Trophoblast cell (in vitro differentiated cells and primary cell): Measurements from ENCODE around the gene DESI2.
A peak's percentile ranks its signal among the peaks of the same experiment; 100 is the strongest.

ENCODE experiments used
- DNase-seq, 2 donors: peaks; one replicate each; pipeline ENCODE4 v3.0.0-alpha.2; 2016
- H2AFZ ChIP-seq: 2 replicates; pipeline ENCODE4 v1.6.1; 2013; ENCODE audit warnings: low read length, moderate library complexity, mild to moderate bottlenecking; ENCODE audit not compliant: insufficient read depth, poor library complexity
- H2AK5ac ChIP-seq: 2 replicates; pipeline ENCODE4 v1.6.1; 2013; ENCODE audit warnings: mild to moderate bottlenecking, low read length
- H2BK120ac ChIP-seq: 2 replicates; pipeline ENCODE4 v1.6.1; 2013; ENCODE audit warnings: low read length, mild to moderate bottlenecking, moderate library complexity; ENCODE audit not compliant: insufficient read depth, poor library complexity
- H2BK12ac ChIP-seq: 2 replicates; pipeline ENCODE4 v1.6.1; 2013; ENCODE audit warnings: mild to moderate bottlenecking, low read length, moderate library complexity
- H2BK5ac ChIP-seq: 2 replicates; pipeline ENCODE4 v1.6.1; 2013; ENCODE audit warnings: low read length, low read depth, moderate library complexity, mild to moderate bottlenecking; ENCODE audit not compliant: poor library complexity
- H3K14ac ChIP-seq: 2 replicates; pipeline ENCODE4 v1.6.1; 2013; ENCODE audit warnings: mild to moderate bottlenecking, low read length
- H3K18ac ChIP-seq: 2 replicates; pipeline ENCODE4 v1.6.1; 2013; ENCODE audit warnings: mild to moderate bottlenecking, low read length
- H3K23ac ChIP-seq: 2 replicates; pipeline ENCODE4 v1.6.1; 2013; ENCODE audit warnings: low read length
- H3K27ac ChIP-seq: 2 replicates; pipeline ENCODE4 v1.5.1; 2013; ENCODE audit warnings: low read depth, mild to moderate bottlenecking, inconsistent platforms, low read length, moderate library complexity
- H3K27me3 ChIP-seq: 2 replicates; pipeline ENCODE4 v1.6.1; 2013; ENCODE audit warnings: inconsistent platforms, mild to moderate bottlenecking, low read length, moderate library complexity; ENCODE audit not compliant: insufficient read depth
- H3K36me3 ChIP-seq, 2 experiments: 1 replicate in 1 of 2; 2 replicates in 1 of 2; pipeline ENCODE4 v1.6.1; 2013; ENCODE audit warnings: low read length in 2 of 2, mild to moderate bottlenecking in 2 of 2, moderate library complexity in 1 of 2; ENCODE audit not compliant: insufficient read depth in 2 of 2, control insufficient read depth in 1 of 2
- H3K4ac ChIP-seq: 2 replicates; pipeline ENCODE4 v1.6.1; 2013; ENCODE audit warnings: low read depth, mild to moderate bottlenecking, low read length, moderate library complexity
- H3K4me1 ChIP-seq, 2 experiments: 1 replicate in 1 of 2; 2 replicates in 1 of 2; pipeline ENCODE4 v1.6.1; 2013; ENCODE audit warnings: low read length in 2 of 2, mild to moderate bottlenecking in 2 of 2, moderate library complexity in 1 of 2; ENCODE audit not compliant: insufficient read depth in 2 of 2, control insufficient read depth in 1 of 2
- H3K4me2 ChIP-seq: 2 replicates; pipeline ENCODE4 v1.6.1; 2013; ENCODE audit warnings: inconsistent platforms, mild to moderate bottlenecking, low read length, moderate library complexity
- H3K4me3 ChIP-seq: 2 replicates; pipeline ENCODE4 v1.5.1; 2013; ENCODE audit warnings: mild to moderate bottlenecking, low read depth, low read length, inconsistent platforms
- H3K79me1 ChIP-seq: one replicate; pipeline ENCODE4 v1.6.1; 2013; ENCODE audit warnings: low read length
- H3K79me2 ChIP-seq: 2 replicates; pipeline ENCODE4 v1.6.1; 2013; ENCODE audit warnings: low read length, mild to moderate bottlenecking; ENCODE audit not compliant: control insufficient read depth, insufficient read depth, poor library complexity
- H3K9ac ChIP-seq: 2 replicates; pipeline ENCODE4 v1.6.1; 2013; ENCODE audit warnings: mild to moderate bottlenecking, low read length
- H3K9me3 ChIP-seq: 2 replicates; pipeline ENCODE4 v1.6.1; 2013; ENCODE audit warnings: low read depth, mild to moderate bottlenecking, control low read depth, inconsistent platforms, low read length; ENCODE audit not compliant: insufficient read depth
- H4K12ac ChIP-seq: 2 replicates; pipeline ENCODE4 v1.6.1; 2013; ENCODE audit warnings: low read depth, mild to moderate bottlenecking, low read length, moderate library complexity
- H4K8ac ChIP-seq: 2 replicates; pipeline ENCODE4 v1.6.1; 2013; ENCODE audit warnings: low read depth, mild to moderate bottlenecking, low read length, moderate library complexity
- H4K91ac ChIP-seq: one replicate; pipeline ENCODE4 v1.6.1; 2013; ENCODE audit warnings: low read depth, mild to moderate bottlenecking, low read length, moderate library complexity
- WGBS: extraction: QIAGEN DNeasy Blood & Tissue Kit; methylation state at CpG from one replicate; pipeline ENCODE4 v1.1.7; 2013; ENCODE audit warnings: missing lambda C conversion rate; ENCODE audit not compliant: insufficient read length, insufficient coverage; ENCODE audit errors: extremely low coverage; 5-methylcytosine and 5-hydroxymethylcytosine counted together

The DESI2 gene

DNA sequence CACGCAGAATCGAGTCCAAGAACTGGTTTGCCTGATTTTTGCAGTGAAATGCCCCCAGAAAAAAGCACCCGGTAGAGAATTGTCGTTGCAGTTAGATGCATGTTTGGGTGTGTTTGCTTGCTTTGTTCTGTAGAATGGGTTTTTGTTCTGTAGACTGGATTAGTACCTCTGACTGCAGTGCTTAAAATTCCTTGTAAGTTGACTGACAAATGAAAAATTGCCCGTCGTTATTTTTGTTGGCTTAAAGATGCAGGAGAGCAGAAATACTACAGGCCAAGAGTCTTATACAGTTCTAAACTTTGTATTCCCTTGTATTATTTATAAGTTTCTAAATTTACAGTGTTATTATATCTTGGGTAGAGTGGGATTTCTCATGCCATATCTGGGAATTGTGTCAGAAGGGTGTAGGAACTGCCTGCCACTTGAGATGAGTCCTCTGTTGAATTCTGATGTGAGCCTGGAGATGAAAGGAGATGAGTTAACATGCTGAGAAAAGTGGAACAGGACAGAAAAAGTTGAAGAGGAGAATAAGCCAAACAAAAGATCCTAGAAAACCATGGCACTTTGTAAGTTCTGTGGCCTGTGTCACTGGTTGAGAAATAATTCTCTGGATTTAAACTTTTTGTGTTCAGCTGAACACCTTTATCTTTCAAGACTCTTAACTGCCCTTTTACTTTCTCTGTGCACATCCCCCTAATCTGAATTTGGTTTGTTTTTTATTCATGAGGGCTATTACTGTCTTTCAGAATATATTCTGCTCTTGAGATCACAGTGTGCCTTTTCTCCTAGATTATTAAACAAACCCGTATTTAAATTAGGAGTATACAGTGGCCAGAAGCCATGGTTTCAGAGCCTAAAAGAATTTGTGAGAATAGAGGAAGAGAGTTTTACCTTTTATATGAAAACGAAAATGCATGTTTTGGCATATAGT lies 1.4 kb downstream of the DESI2 start:
- Histone ChIP-seq H2BK12ac (no peak overlapping the region), H3K4me2 (peak overlapping the region; percentile 90), H3K27me3 (no peaks in the 10 kb centered on the region), H2BK120ac (no peak overlapping the region), H4K8ac (no peak overlapping the region), H3K4me3 (peak overlapping the region; percentile 83), H3K4ac (no peak overlapping the region), H3K79me1 (peaks cover 10% of the 10 kb centered on the region), H2AFZ (peak overlapping the region; percentile 98), H3K18ac (peak overlapping the region; percentile 96), H3K23ac (no peak overlapping the region), H3K36me3 (peaks cover 3 to 11% of the 10 kb centered on the region in 2 experiments), H3K9me3 (no peaks in the 10 kb centered on the region), H3K27ac (no peak overlapping the region), H3K4me1 (peaks cover 0 to 4% of the 10 kb centered on the region in 2 experiments), H2AK5ac (no peak overlapping the region), H4K12ac (no peak overlapping the region), H3K9ac (peak overlapping the region; percentile 80), H3K79me2 (peaks cover 16% of the 10 kb centered on the region), H3K14ac (no peak overlapping the region), H2BK5ac (peak overlapping the region; percentile 25), H4K91ac (no peak overlapping the region)
- WGBS: no CpG with 5 or more reads among the region's 8 CpGs
- DNase-seq: no peak

DNA sequence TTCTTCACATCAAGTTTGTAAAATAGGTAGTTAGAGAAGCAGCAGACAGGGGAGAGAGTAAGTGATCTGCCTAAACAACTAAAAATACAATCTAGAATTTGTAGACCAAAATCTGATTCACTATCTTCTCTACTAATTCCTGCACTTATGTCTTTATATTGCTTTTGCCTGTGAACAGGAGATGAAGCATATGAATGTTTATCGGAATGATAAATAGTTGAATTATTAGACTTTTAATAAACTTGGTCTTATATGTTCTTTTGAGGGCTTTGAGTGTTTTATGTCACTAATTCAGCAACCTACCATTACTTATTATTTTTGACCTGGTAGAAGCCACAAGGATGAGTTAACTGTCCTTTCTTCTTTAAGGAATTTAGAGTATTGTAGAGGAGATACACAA lies 2.3 kb downstream of the DESI2 start:
- H3K27ac ChIP-seq: no peak overlapping the region
- peaks cover 5 to 11% of the 10 kb centered on the region in 2 experiments for H3K36me3 ChIP-seq
- no peak overlapping the region for H3K14ac ChIP-seq
- WGBS: no CpG with 5 or more reads among the region's 1 CpG
- no peak overlapping the region for H2BK5ac ChIP-seq
- no peak overlapping the region for H3K4me2 ChIP-seq
- H3K79me2 ChIP-seq: peaks cover 16% of the 10 kb centered on the region
- H3K4me3 ChIP-seq: no peak overlapping the region
- DNase-seq: no peak
- H2BK120ac ChIP-seq: no peak overlapping the region
- H3K4ac ChIP-seq: no peak overlapping the region
- H3K18ac ChIP-seq: no peak overlapping the region
- H2AK5ac ChIP-seq: no peak overlapping the region
- H3K9me3 ChIP-seq: no peaks in the 10 kb centered on the region
- no peaks in the 10 kb centered on the region for H3K27me3 ChIP-seq
- no peak overlapping the region for H2AFZ ChIP-seq
- no peak overlapping the region for H4K12ac ChIP-seq
- H3K9ac ChIP-seq: no peak overlapping the region
- no peak overlapping the region for H4K8ac ChIP-seq
- peaks cover 0 to 4% of the 10 kb centered on the region in 2 experiments for H3K4me1 ChIP-seq
- H4K91ac ChIP-seq: no peak overlapping the region
- H2BK12ac ChIP-seq: no peak overlapping the region
- H3K79me1 ChIP-seq: peaks cover 10% of the 10 kb centered on the region
- no peak overlapping the region for H3K23ac ChIP-seq

DNA sequence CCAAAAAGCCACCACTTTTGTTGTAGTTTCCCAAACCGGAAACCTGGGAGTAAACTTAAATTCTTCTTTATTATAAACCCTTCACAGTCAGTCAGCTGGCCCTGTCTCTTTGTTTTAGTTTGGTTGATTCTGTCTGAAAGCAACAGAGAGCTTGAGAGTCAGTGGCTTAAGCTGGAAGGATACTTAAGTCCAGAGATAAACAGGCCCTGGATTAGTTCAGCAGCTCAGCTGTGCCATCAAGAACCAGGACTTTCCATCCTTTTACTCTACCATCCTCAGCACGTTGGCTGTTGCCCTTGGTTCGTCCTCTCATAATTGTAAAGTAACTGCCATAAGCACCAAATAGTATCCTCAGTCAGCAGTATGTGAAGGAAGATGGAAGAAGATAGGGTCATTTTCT lies 4.5 kb downstream of the DESI2 start:
- H3K18ac ChIP-seq: no peak overlapping the region
- no peak overlapping the region for H3K4ac ChIP-seq
- H3K4me1 ChIP-seq: peaks cover 0 to under 1% of the 10 kb centered on the region in 2 experiments
- no peak overlapping the region for H2AK5ac ChIP-seq
- H3K36me3 ChIP-seq: peaks cover 7 to 11% of the 10 kb centered on the region in 2 experiments
- H3K9ac ChIP-seq: no peak overlapping the region
- no peak overlapping the region for H4K91ac ChIP-seq
- no peak overlapping the region for H2BK12ac ChIP-seq
- no peak overlapping the region for H3K4me2 ChIP-seq
- no peak overlapping the region for H3K27ac ChIP-seq
- no peak overlapping the region for H3K23ac ChIP-seq
- no peaks in the 10 kb centered on the region for H3K9me3 ChIP-seq
- no peak overlapping the region for H3K4me3 ChIP-seq
- no peak for DNase-seq
- no peak overlapping the region for H2AFZ ChIP-seq
- no peak overlapping the region for H4K8ac ChIP-seq
- no peaks in the 10 kb centered on the region for H3K27me3 ChIP-seq
- peak overlapping the region; percentile 51 for H4K12ac ChIP-seq
- H3K14ac ChIP-seq: no peak overlapping the region
- WGBS: no CpG with 5 or more reads among the region's 3 CpGs
- H3K79me1 ChIP-seq: peaks cover 8% of the 10 kb centered on the region
- H2BK120ac ChIP-seq: no peak overlapping the region
- peaks cover 15% of the 10 kb centered on the region for H3K79me2 ChIP-seq
- no peak overlapping the region for H2BK5ac ChIP-seq

DNA sequence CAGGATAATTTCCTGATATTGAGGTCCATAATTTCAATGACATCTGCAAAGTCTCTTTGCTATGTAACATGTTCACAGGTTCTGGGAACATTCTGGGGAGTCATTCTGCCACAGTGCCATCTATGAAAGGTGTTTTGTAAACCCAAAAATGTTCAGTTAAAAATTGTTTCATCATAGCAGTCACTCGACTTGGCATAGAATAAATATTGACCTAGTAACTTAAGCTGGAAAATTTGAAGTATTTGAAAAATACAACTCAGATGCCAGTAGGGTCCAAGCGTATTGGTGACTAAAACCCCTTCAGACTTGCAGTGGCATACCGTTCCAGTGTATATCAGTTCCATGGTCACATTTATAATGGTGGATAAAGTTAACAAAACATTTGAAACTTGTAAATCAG lies 6.8 kb downstream of the DESI2 start:
- no peaks in the 10 kb centered on the region for H3K9me3 ChIP-seq
- H3K79me1 ChIP-seq: no peaks in the 10 kb centered on the region
- H3K18ac ChIP-seq: no peak overlapping the region
- H4K12ac ChIP-seq: no peak overlapping the region
- no peak overlapping the region for H4K91ac ChIP-seq
- no peak overlapping the region for H3K14ac ChIP-seq
- H3K27me3 ChIP-seq: no peaks in the 10 kb centered on the region
- no peak overlapping the region for H2AK5ac ChIP-seq
- no peak overlapping the region for H3K23ac ChIP-seq
- H2AFZ ChIP-seq: no peak overlapping the region
- H3K27ac ChIP-seq: no peak overlapping the region
- no peak overlapping the region for H3K4ac ChIP-seq
- no peak overlapping the region for H2BK120ac ChIP-seq
- no CpG with 5 or more reads among the region's 3 CpGs for WGBS
- no peak overlapping the region for H2BK5ac ChIP-seq
- peak in 1 of 2 donors; percentile 32 for DNase-seq
- H3K4me2 ChIP-seq: no peak overlapping the region
- no peak overlapping the region for H3K4me3 ChIP-seq
- H3K9ac ChIP-seq: no peak overlapping the region
- H3K79me2 ChIP-seq: peaks cover 2% of the 10 kb centered on the region
- H3K4me1 ChIP-seq: no peaks in the 10 kb centered on the region
- peaks cover 7 to 11% of the 10 kb centered on the region in 2 experiments for H3K36me3 ChIP-seq
- H4K8ac ChIP-seq: no peak overlapping the region
- H2BK12ac ChIP-seq: no peak overlapping the region
